Measurements from ENCODE around the gene DNAJC21.
"Not testable (repeated sequence)": the region's sequence is repeated elsewhere in the genome, so short reads cannot be mapped to it uniquely, and the experiment has no call there.

Gene DNAJC21

DNA sequence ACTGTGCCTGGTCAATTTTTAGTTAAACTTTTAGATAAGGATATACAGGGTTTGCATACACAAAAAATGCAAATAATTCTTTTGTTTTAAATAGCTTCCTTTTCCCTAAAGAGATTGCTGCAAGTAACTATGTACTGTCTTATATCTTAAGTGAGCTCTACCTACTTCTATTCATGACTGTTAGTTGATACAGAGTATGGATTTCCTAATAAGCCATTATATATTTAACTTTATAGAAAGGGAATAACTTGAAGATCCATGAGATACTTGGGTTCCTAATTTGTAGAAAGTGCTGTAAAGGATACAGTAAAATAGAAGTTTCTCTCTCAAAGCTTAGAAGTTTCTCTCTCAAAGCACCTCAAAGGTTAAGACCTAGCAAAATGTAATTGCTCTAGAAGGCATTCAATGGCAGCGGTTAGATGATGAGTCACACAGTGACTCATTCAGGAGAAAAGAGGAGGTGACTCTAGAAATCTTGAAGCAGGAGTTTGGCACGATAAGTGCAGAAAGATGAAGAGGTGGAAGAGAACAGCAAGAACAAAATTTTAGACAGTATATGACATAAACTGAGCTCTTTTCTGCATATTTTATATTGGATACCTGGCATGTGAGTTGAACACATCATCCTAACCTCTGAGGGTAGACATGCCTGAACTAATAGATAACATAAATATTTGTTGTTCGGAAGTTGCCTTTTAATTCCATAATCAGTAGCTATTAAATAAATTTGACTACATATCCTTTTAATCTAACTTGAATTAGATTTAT lies 5.5 kb upstream of the DNAJC21 start:
- DNase-seq (ENCODE audit: low spot score) = peak; percentile 62

DNA sequence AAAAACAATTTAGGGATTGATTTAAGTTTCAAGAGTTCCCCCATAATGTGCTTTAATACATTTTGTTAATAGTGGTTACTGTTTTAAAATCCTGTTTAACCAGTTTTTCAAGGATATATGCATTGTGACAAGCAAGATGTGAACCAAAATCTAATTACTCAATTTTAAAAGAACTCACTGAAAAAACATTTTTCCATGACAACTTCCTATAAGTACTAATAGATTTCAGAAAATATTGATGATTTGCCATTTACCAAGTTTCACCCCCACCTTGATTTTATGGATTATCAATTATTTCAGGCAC lies 4.9 kb upstream of the DNAJC21 start:
- DNase-seq (ENCODE audit: low spot score) = no peak

- DNase-seq (ENCODE audit: low spot score) = no peak
Measured at GRCh38 chr5:34926318-34926888, 3.0 kb upstream of the DNAJC21 start.

DNA sequence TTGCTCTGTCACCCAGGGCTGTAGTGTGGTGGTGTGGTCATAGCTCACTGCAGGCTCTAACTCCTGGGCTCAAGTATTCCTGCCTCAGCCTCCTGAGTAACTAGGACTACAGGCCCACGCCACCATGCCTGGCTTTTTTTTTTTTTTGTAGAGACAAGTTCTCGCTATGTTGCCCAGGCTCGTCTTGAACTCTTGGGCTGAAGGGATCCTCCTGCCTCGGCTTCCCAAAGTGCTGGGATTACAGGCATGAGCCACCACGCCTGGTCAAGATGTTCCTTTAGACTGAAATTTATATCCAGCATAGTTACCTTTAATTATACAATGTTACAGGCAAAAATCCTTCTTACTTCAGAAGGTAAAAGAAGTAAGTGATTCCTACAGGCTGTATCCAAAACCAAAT lies 1.6 kb upstream of the DNAJC21 start:
- no peak for DNase-seq (ENCODE audit: low spot score)

DNA sequence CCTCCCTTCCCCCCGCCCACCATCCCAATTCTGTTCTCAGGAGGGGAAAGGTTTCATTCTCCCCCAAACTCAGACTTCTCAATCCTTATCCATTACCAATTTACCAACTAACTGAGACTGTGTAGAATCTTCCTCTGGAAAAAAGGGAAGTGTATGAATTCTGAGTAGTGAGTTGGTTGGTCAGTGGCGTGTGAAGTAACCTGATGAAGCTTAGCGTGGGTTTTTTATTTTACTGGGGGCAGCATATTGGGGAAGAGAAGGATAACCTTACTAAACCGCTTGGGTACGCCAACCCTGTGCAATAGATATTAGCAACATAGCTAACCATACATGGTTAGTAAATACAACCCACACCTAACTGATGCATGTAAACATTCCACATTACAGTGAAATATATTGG lies 1.1 kb upstream of the DNAJC21 start:
- no peak for DNase-seq (ENCODE audit: low spot score)

- DNase-seq (ENCODE audit: low spot score) = peak; percentile 82
Measured at GRCh38 chr5:34929720-34930461, 532 bp downstream of the DNAJC21 start.

- no peak for DNase-seq (ENCODE audit: low spot score)
Measured at GRCh38 chr5:34930462-34930844, 1.1 kb downstream of the DNAJC21 start.

- no peak for DNase-seq (ENCODE audit: low spot score)
Measured at GRCh38 chr5:34930870-34931269, 1.5 kb downstream of the DNAJC21 start.

DNA sequence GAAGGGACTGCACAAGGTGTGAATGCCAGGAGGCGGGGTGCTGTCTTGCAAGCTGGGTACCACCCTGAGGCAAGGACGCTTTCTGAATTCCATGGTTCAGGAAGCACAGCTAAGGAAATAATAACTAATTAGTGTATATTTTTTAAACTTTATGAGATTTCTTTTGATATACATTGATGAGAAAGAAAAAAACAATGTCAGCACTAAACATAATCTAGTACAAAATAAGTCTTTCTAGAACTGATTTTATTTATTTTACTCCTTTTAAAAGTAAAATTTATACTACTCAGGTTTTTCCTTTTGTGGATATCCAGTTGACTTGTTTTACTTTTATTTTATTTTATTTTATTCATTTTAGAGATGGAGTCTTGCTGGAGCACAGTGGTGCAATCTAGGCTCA lies 3.6 kb downstream of the DNAJC21 start:
- no peak for DNase-seq (ENCODE audit: low spot score)

DNA sequence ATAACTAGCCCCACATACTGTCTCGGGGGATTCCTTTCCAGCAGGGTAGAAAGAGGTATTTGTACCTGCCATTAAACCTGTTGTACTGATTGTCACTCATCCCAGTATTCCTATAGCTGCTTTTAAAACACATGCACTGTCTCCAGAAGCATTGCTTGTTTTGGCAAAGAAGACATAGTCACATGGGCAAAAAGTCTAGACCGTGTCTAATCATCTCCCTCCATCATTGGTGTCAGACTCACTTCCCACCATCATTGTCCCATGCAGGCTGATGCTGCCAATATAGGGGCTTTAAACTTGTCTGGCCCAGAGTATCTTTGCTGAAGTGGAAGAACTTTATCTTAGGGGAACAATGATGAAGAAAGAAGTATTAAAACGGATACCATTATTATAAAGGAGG lies 12.6 kb downstream of the DNAJC21 start:
- no peak for DNase-seq (ENCODE audit: low spot score)

GRCh38 chr5:34944044-34944443 lies 14.7 kb downstream of the DNAJC21 start:
- no peak for DNase-seq (ENCODE audit: low spot score)

DNA sequence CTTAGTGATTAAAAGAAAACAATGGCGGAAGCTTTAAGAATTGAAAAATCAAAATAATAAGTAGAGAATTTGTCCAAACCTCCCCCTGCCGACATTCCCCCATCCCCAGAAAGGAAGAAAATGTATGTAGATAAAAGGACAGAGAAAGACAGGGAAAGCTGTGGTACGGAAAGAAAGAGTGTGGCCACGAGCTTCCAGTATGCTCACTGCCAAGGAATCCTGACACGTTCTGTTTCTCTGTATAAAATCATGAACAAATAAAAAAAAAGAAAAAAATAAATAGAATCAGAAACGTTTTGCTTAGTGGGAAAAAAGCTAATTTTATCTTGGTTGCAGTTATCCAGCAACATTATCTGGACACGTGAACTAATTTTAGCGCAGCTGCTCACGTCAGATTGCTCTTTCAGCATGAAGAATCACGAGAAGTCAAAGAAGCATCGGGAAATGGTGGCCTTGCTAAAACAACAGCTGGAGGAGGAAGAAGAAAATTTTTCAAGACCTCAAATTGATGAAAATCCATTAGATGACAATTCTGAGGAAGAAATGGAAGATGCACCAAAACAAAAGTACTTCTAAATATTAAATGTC lies 15.2 kb downstream of the DNAJC21 start:
- DNase-seq (ENCODE audit: low spot score) = no peak

GRCh38 chr5:34957321-34957720 lies 28.0 kb downstream of the DNAJC21 start:
- DNase-seq (ENCODE audit: low spot score) = no peak

- DNase-seq (ENCODE audit: low spot score) = peak; percentile 2
Measured at GRCh38 chr5:34957857-34958690, 28.7 kb downstream of the DNAJC21 start.

GRCh38 chr5:34959323-34959722 lies 30.0 kb downstream of the DNAJC21 start:
- peak; percentile 17 for DNase-seq (ENCODE audit: low spot score)

DNA sequence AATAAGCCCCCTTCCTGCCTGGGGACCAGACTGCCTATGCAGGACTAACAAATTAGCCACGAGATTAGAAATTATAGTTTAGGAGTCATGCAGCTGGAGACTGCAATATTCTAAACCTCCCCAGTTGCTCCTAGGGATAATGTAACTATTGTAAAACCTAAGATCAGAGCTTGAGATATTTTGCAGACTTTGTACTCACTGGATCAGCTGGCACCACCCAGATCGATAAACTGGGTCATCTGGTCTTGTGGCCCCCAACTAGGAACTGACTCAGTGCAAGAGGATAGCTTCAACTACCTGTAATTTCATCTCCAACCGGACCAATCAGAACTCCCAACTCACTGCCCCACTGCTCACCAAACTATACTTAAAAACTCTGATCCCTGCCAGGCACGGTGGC lies 38.2 kb downstream of the DNAJC21 start:
- no peak for DNase-seq (ENCODE audit: low spot score)

DNA sequence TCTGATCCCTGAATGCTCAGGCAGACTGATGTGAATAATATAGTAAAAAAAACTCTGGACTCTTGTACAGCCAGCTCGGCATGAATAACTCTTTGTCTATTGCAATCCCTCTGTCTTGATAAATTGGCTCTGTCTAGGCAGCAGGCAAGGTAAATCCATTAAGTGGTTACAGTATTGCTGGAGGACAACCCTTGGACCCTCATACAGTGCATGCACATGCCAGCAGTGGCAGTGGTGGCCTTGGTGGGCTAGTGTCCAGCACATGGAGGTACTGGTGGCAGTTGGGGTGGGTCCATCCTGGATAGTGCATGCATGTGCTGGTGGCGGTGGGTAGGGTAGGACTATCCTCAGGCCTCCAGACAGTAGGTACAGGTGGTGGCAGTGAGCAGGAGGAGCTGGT lies 38.9 kb downstream of the DNAJC21 start:
- no peak for DNase-seq (ENCODE audit: low spot score)

- DNase-seq (ENCODE audit: low spot score) = no peak
Measured at GRCh38 chr5:34970552-34970951, 41.2 kb downstream of the DNAJC21 start.

GRCh38 chr5:34971655-34972054 lies 42.3 kb downstream of the DNAJC21 start:
- DNase-seq (ENCODE audit: low spot score) = not testable (repeated sequence)

DNA sequence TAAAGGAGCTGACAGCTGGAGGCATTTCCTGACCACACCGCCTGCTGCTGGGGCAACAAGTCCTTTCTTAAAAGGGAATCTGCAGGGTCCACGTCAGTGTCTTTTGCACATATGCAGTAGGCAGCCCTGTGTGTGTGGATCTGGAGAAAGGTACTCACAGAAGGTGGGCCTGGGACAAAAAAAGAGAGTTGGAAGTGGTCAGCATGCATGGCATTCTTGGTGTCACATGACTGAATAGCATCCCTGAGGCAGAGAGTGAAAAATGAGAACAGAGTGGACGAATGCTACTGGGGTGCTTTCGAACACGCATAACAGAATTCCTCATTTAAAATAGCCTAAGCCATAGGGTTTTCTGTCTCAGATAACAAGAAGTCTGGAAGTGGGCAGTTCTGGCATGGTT lies 47.0 kb downstream of the DNAJC21 start:
- no peak for DNase-seq (ENCODE audit: low spot score)

DNA sequence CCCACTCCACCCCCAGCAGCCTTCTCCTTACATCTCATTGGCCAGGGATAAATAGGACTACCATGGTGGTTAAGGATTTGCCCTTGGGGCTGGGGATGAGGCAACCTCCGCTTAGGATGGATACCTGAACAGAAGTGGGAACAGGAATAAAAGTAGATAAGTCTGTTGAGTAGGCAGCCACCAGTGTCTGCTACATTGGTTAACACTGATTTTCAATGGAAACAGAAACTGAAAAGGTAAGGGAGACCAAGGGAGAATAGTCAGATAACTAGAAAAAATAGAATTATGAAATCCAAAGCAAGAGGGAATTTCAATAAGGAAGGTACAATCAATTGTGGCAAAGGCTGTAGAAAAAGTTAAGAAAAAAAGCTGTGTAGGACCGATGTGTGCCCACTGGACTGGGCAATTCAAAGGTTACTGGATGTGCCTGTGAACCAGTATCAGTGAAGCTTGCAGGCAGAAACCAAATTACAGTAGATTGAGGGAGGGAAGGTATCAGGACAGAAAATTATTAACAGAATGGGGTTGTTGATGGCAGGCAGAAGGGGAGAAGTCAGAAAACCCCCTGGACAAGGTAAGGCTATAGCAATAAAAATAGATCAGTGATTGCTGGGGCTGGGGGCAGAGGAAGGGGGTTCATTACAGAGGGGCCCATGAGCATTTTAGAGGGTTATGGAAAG lies 48.7 kb downstream of the DNAJC21 start:
- DNase-seq (ENCODE audit: low spot score) = no peak

GRCh38 chr5:34978681-34979080 lies 49.3 kb downstream of the DNAJC21 start:
- no peak for DNase-seq (ENCODE audit: low spot score)
